HepG2 (cell line): ENCODE results near the gene CSN2. TPM values are rescaled to one million over a fixed set of nuclear protein-coding genes. Genes with fewer than 3 reads are reported as not detected.

ENCODE experiments used
- ATAC-seq: fragments of 200-7000 bp; cut with Tn5 transposase; 3 replicates; pipeline ENCODE4 v1.9.1; 2020; ENCODE audit warnings: mild to moderate bottlenecking, moderate library complexity
- BruUV-seq: library from RNA; stranded (reverse); fragments of 400-500 nt; replicated peaks from 2 replicates; lab custom pipeline; 2021; lab: Mats Ljungman, UMichigan
- CTCF ChIA-PET: fragments of 300-600 bp; formaldehyde crosslinking; extraction: SDS; loops from one replicate; lab custom pipeline; 2021; ENCODE audit warnings: low total read pairs, inconsistent platforms, low intra/inter-chr PET ratio; lab: Yijun Ruan, JAX
- POLR2A ChIA-PET: fragments of 350-600 bp; sonication (Branson Sonifier 250); formaldehyde crosslinking; loops from one replicate; lab custom pipeline; 2020; ENCODE audit warnings: antibody characterized with exemption, inconsistent platforms; lab: Yijun Ruan, JAX
- DNase-seq: peaks from one replicate; pipeline ENCODE4 v3.0.0-alpha.2; 2015; ENCODE audit warnings: low spot score
- FAIRE-seq: peaks from 3 replicates; lab custom pipeline; 2011; peaks lifted over from hg19 to GRCh38; lab: Jason Lieb, UNC
- H2AFZ ChIP-seq: one replicate; pipeline ENCODE4 v1.6.1; 2011; ENCODE audit warnings: low read length, inconsistent platforms
- H3K27ac ChIP-seq: fragments of 300-600 bp; 3 replicates; pipeline ENCODE4 v1.8.0; 2011; ENCODE audit warnings: mixed run types, mild to moderate bottlenecking, mixed read lengths, low read length, inconsistent platforms; ENCODE audit not compliant: insufficient read depth; ENCODE audit errors: extremely low read length
- H3K27me3 ChIP-seq, 2 experiments: fragments of 200-600 bp in 1 of 2; 2 replicates in 1 of 2; 3 replicates in 1 of 2; pipeline versions ENCODE4 v1.6.0 to v1.8.0; 2011; ENCODE audit warnings: low read length in 2 of 2, mild to moderate bottlenecking in 2 of 2, moderate library complexity in 2 of 2, inconsistent platforms in 1 of 2; ENCODE audit not compliant: insufficient read depth in 2 of 2, control insufficient read depth in 1 of 2
- H3K36me3 ChIP-seq, 2 experiments: fragments of 200-600 bp in 1 of 2; replicated peaks in 1 of 2; 2 replicates in 1 of 2; 3 replicates in 1 of 2; pipeline versions ENCODE4 v1.5.1 to v1.8.0; 2011; ENCODE audit warnings: low read length in 2 of 2, inconsistent platforms in 1 of 2; ENCODE audit not compliant: insufficient read depth in 2 of 2, control insufficient read depth in 1 of 2
- H3K4me1 ChIP-seq: 2 replicates; pipeline ENCODE4 v1.5.1; 2012; ENCODE audit warnings: low read length, inconsistent platforms; ENCODE audit not compliant: insufficient read depth
- H3K4me2 ChIP-seq: 2 replicates; pipeline ENCODE4 v1.6.0; 2011; ENCODE audit warnings: low read depth, low read length, inconsistent platforms
- H3K4me3 ChIP-seq, 3 experiments: fragments of 200-600 bp in 1 of 3; sonication (generic), shearing (Covaris generic) in 1 of 3; replicated peaks in 1 of 3; 2 replicates each; pipeline ENCODE4 v1.5.1; 2011 to 2016; ENCODE audit warnings: low read length in 3 of 3, inconsistent platforms in 2 of 3, low read depth in 2 of 3, mild to moderate bottlenecking in 2 of 3, control low read depth in 1 of 3, mixed read lengths in 1 of 3; ENCODE audit not compliant: insufficient read depth in 1 of 3
- H3K79me2 ChIP-seq: one replicate; pipeline ENCODE4 v1.6.1; 2011; ENCODE audit warnings: low read length, inconsistent platforms; ENCODE audit not compliant: insufficient read depth
- H3K9ac ChIP-seq: 2 replicates; pipeline ENCODE4 v1.6.0; 2011; ENCODE audit warnings: mild to moderate bottlenecking, low read depth, low read length, inconsistent platforms; ENCODE audit not compliant: insufficient read depth
- H3K9me3 ChIP-seq: 2 replicates; pipeline ENCODE4 v1.5.1; 2012; ENCODE audit warnings: mild to moderate bottlenecking, low read length
- H4K20me1 ChIP-seq: 2 replicates; pipeline ENCODE4 v1.6.0; 2011; ENCODE audit warnings: inconsistent platforms, mild to moderate bottlenecking, low read length, moderate library complexity; ENCODE audit not compliant: insufficient read depth
- GZF1 ChIP-seq: sonication (generic); formaldehyde crosslinking; IDR thresholded peaks from 2 replicates; pipeline ENCODE4 v1.5.1; 2020; ENCODE audit warnings: mild to moderate bottlenecking, missing genetic modification reagents
- MTA1 ChIP-seq: sonication (generic); formaldehyde crosslinking; IDR thresholded peaks from 2 replicates; pipeline ENCODE4 v1.4.0; 2020; ENCODE audit warnings: missing genetic modification reagents, mild to moderate bottlenecking, borderline replicate concordance
- NR2F2 ChIP-seq: IDR thresholded peaks from 2 replicates; pipeline ENCODE4 v1.6.1; 2012; ENCODE audit warnings: low read depth, inconsistent platforms, borderline replicate concordance
- RBM22 ChIP-seq: fragments of 200-400 bp; formaldehyde crosslinking; optimal IDR thresholded peaks from 2 replicates; pipeline ENCODE3; 2017; ENCODE audit warnings: mild to moderate bottlenecking, low read length, moderate library complexity
- ZNF496 ChIP-seq: sonication (generic); formaldehyde crosslinking; IDR thresholded peaks from 2 replicates; pipeline ENCODE4 v1.8.1; 2023; ENCODE audit warnings: mild to moderate bottlenecking, moderate library complexity, missing genetic modification reagents; ENCODE audit not compliant: insufficient replicate concordance
- ZNF780A ChIP-seq: sonication (generic); formaldehyde crosslinking; IDR thresholded peaks from 2 replicates; pipeline ENCODE4 v1.8.0; 2022; ENCODE audit warnings: mild to moderate bottlenecking, missing genetic modification reagents, moderate library complexity
- ZSCAN21 ChIP-seq: sonication (generic); formaldehyde crosslinking; IDR thresholded peaks from 2 replicates; pipeline ENCODE4 v1.8.0; 2022; ENCODE audit warnings: mild to moderate bottlenecking, missing genetic modification reagents, moderate library complexity, borderline replicate concordance
- WGBS: methylation state at CpG from one replicate; pipeline ENCODE4 v1.1.6; 2017; ENCODE audit warnings: low lambda C conversion rate; 5-methylcytosine and 5-hydroxymethylcytosine counted together
- in situ Hi-C: cut with HindIII; loops from 2 replicates; pipeline ENCODE4 v1.10.0; 2017; ENCODE audit warnings: low pct_unique_long_range_greater_than_20kb; ENCODE audit not compliant: extremely low pct_ligation_motif_present
- intact Hi-C: fragments of 100-400 bp; cut with micrococcal nuclease; formaldehyde crosslinking; loops from one replicate; pipeline ENCODE4 v1.10.0; 2022; ENCODE audit not compliant: unreplicated experiment
- polyA plus RNA-seq, 8 experiments: library from polyadenylated mRNA; depleted of rRNA in 3 of 8; stranded (reverse) in 7 of 8; unstranded in 1 of 8; fragments of >200 nt; fragmentation: Illumina TruSeq in 4 of 8; extraction: Trizol in 4 of 8; gene quantifications; 2 replicates each; pipeline versions ENCODE4 v1.2.1 to v1.2.3, GENCODE V29; 2011 to 2016; ENCODE audit warnings: low read depth in 4 of 8, missing spikeins in 1 of 8, mixed read lengths in 1 of 8; ENCODE audit not compliant: insufficient read depth in 1 of 8
- total RNA-seq, 5 experiments: library from RNA; depleted of rRNA; stranded (reverse); fragments of >200 nt; fragmentation: Illumina TruSeq; extraction: Trizol; gene quantifications; 2 replicates each; pipeline ENCODE4 v1.2.3, GENCODE V29; 2016; ENCODE audit warnings: low read depth in 1 of 5
- TF ChIP-seq, protein P1 (sequence below): sonication (generic); formaldehyde crosslinking; IDR thresholded peaks from 2 replicates; pipeline ENCODE4 v1.4.0; 2020; ENCODE audit warnings: mild to moderate bottlenecking, low read depth, missing genetic modification reagents
- TF ChIP-seq, protein P2 (sequence below): sonication (generic); formaldehyde crosslinking; conservative IDR thresholded peaks from 2 replicates; pipeline ENCODE4 v1.8.1; 2023; ENCODE audit warnings: missing genetic modification reagents
- TF ChIP-seq, protein P3 (sequence below): sonication (generic); formaldehyde crosslinking; IDR thresholded peaks from 2 replicates; pipeline ENCODE4 v1.4.0; 2020; ENCODE audit warnings: missing genetic modification reagents

The CSN2 gene
- total and polyA plus RNA-seq, 2 of the 13 experiments (the other 11 are each of a cell fraction or from before 2014, with no cell fraction given) = 0.15 TPM; not detected in 1

DNA sequence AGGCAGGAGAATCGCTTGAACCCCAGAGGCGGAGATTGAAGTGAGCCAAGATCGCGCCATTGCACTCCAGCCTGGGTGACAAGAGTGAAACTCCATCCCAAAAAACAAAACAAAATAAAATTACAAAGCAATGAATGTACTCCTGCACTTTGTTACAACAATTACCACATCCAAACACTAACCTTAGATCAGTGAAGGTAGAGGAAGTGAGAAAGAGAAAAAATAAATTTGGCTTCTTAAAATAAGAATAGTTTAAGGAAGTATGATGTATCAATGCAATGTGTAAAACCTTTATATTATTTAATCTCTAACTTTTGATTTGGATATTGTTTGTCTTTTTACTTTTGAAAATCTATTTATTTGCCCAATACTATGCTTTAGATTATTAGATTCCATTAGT is 56.3 kb downstream of the CSN2 start:
- Histone ChIP-seq H3K4me3 (no peak overlapping the region), H4K20me1 (no peaks in the 10 kb centered on the region), H3K9me3 (peaks cover under 1% of the 10 kb centered on the region; the same call in 1 of the 2 replicates), H3K4me1 (no peaks in the 10 kb centered on the region), H3K27ac (no peak overlapping the region), H3K27me3 (no peaks in the 10 kb centered on the region), H3K79me2 (no peaks in the 10 kb centered on the region), H3K4me2 (no peak overlapping the region), H2AFZ (no peak overlapping the region), H3K36me3 (no peaks in the 10 kb centered on the region), H3K9ac (no peak overlapping the region)
- BruUV-seq = no TSS peak
- in situ Hi-C loops = no loop called here
- ATAC-seq = no peak
- TF ChIP-seq, protein P1, sequence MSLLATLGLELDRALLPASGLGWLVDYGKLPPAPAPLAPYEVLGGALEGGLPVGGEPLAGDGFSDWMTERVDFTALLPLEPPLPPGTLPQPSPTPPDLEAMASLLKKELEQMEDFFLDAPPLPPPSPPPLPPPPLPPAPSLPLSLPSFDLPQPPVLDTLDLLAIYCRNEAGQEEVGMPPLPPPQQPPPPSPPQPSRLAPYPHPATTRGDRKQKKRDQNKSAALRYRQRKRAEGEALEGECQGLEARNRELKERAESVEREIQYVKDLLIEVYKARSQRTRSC = no peak
- TF ChIP-seq MTA1 (CRISPR knock-in tag) = no peak
- no peak for TF ChIP-seq ZSCAN21 (CRISPR knock-in tag)
- no peak for TF ChIP-seq GZF1 (CRISPR knock-in tag)
- no peak for TF ChIP-seq ZNF780A
- TF ChIP-seq NR2F2 = no peak
- TF ChIP-seq, protein P2, sequence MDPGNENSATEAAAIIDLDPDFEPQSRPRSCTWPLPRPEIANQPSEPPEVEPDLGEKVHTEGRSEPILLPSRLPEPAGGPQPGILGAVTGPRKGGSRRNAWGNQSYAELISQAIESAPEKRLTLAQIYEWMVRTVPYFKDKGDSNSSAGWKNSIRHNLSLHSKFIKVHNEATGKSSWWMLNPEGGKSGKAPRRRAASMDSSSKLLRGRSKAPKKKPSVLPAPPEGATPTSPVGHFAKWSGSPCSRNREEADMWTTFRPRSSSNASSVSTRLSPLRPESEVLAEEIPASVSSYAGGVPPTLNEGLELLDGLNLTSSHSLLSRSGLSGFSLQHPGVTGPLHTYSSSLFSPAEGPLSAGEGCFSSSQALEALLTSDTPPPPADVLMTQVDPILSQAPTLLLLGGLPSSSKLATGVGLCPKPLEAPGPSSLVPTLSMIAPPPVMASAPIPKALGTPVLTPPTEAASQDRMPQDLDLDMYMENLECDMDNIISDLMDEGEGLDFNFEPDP (CRISPR knock-in tag) = no peak
- no peak for TF ChIP-seq RBM22
- TF ChIP-seq, protein P3, sequence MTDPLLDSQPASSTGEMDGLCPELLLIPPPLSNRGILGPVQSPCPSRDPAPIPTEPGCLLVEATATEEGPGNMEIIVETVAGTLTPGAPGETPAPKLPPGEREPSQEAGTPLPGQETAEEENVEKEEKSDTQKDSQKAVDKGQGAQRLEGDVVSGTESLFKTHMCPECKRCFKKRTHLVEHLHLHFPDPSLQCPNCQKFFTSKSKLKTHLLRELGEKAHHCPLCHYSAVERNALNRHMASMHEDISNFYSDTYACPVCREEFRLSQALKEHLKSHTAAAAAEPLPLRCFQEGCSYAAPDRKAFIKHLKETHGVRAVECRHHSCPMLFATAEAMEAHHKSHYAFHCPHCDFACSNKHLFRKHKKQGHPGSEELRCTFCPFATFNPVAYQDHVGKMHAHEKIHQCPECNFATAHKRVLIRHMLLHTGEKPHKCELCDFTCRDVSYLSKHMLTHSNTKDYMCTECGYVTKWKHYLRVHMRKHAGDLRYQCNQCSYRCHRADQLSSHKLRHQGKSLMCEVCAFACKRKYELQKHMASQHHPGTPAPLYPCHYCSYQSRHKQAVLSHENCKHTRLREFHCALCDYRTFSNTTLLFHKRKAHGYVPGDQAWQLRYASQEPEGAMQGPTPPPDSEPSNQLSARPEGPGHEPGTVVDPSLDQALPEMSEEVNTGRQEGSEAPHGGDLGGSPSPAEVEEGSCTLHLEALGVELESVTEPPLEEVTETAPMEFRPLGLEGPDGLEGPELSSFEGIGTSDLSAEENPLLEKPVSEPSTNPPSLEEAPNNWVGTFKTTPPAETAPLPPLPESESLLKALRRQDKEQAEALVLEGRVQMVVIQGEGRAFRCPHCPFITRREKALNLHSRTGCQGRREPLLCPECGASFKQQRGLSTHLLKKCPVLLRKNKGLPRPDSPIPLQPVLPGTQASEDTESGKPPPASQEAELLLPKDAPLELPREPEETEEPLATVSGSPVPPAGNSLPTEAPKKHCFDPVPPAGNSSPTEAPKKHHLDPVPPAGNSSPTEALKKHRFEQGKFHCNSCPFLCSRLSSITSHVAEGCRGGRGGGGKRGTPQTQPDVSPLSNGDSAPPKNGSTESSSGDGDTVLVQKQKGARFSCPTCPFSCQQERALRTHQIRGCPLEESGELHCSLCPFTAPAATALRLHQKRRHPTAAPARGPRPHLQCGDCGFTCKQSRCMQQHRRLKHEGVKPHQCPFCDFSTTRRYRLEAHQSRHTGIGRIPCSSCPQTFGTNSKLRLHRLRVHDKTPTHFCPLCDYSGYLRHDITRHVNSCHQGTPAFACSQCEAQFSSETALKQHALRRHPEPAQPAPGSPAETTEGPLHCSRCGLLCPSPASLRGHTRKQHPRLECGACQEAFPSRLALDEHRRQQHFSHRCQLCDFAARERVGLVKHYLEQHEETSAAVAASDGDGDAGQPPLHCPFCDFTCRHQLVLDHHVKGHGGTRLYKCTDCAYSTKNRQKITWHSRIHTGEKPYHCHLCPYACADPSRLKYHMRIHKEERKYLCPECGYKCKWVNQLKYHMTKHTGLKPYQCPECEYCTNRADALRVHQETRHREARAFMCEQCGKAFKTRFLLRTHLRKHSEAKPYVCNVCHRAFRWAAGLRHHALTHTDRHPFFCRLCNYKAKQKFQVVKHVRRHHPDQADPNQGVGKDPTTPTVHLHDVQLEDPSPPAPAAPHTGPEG = no peak
- TF ChIP-seq ZNF496 (CRISPR knock-in tag) = no peak
- no peak for DNase-seq
- intact Hi-C loops = no loop called here
- WGBS = 92% methylated on average over 4 of the region's 4 CpGs
- ChIA-PET CTCF (no interaction called here), POLR2A (no interaction called here)
- no peak for FAIRE-seq
